ENCODE measurements around the gene TAF4. TPM values are rescaled to one million over a fixed set of nuclear protein-coding genes. Genes with fewer than 3 reads are reported as not detected.

Gene TAF4
- total and polyA plus RNA-seq, 3 donors from 2014 or later: 30.7 to 111 (median 107) TPM

DNA sequence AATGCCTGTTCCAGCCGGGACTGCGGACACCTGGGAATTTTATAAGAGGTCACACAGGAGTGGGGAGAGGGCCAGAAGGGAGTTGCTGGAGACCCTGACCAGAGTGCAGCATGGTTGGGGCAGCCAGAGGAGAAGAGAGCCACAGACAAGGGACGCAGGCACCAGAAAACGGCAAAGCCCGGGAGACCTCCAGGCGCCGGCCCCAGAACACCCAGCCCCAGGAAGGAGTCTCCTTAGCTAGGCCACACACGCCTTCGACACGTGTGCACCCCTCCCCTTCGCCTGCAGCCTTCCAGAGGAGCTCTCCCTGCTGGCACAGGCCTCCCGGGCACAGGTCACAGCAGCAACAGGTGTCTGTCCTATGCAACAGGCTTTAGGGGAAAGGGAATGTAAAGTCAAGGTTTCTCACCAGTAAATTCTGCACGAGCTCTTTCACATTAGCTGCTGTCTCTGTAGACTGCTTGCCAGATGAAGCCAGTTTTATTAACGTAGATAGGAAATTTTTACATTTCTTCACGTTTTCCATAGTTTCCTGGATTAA is 57.0 kb downstream of the TAF4 start:
- 77 to 83% methylated on average over 14 to 15 of the region's 15 CpGs for WGBS, 2 donors
- no peaks in the 10 kb centered on the region for H3K36me3 ChIP-seq (ENCODE audit: low read depth, missing control alignments)
- no peak for DNase-seq
- H3K27me3 ChIP-seq: no peaks in the 10 kb centered on the region
- no peaks in the 10 kb centered on the region for H3K9me3 ChIP-seq
- peaks cover 3% of the 10 kb centered on the region for H3K4me1 ChIP-seq
- intact Hi-C loops (cut with DNase I; ENCODE audit: low total_unique reads): no loop called here
- H3K27ac ChIP-seq: no peak overlapping the region
- TF ChIP-seq POLR2A (IDR thresholded peaks at IDR 0.05): no peak
- TF ChIP-seq, protein P1, sequence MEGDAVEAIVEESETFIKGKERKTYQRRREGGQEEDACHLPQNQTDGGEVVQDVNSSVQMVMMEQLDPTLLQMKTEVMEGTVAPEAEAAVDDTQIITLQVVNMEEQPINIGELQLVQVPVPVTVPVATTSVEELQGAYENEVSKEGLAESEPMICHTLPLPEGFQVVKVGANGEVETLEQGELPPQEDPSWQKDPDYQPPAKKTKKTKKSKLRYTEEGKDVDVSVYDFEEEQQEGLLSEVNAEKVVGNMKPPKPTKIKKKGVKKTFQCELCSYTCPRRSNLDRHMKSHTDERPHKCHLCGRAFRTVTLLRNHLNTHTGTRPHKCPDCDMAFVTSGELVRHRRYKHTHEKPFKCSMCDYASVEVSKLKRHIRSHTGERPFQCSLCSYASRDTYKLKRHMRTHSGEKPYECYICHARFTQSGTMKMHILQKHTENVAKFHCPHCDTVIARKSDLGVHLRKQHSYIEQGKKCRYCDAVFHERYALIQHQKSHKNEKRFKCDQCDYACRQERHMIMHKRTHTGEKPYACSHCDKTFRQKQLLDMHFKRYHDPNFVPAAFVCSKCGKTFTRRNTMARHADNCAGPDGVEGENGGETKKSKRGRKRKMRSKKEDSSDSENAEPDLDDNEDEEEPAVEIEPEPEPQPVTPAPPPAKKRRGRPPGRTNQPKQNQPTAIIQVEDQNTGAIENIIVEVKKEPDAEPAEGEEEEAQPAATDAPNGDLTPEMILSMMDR (IDR thresholded peaks at IDR 0.05): no peak
- H3K4me3 ChIP-seq: no peak overlapping the region

GRCh38 chr20:62007127-62007647 is 58.5 kb downstream of the TAF4 start:
- intact Hi-C loops (cut with DNase I; ENCODE audit: low total_unique reads): no loop called here
- TF ChIP-seq POLR2A (IDR thresholded peaks at IDR 0.05): no peak
- TF ChIP-seq, protein P1 (IDR thresholded peaks at IDR 0.05): no peak
- DNase-seq: no peak
- Histone ChIP-seq H3K36me3 (ENCODE audit: low read depth, missing control alignments) (no peaks in the 10 kb centered on the region), H3K4me3 (no peak overlapping the region), H3K9me3 (no peaks in the 10 kb centered on the region), H3K27me3 (no peaks in the 10 kb centered on the region), H3K27ac (no peak overlapping the region), H3K4me1 (peaks cover 3% of the 10 kb centered on the region)
- WGBS, 2 donors: 82 to 85% methylated on average over 17 of the region's 17 CpGs

- peaks cover 3% of the 10 kb centered on the region for H3K4me1 ChIP-seq
- 92 to 95% methylated on average over 26 to 28 of the region's 28 CpGs for WGBS, 2 donors
- intact Hi-C loops (cut with DNase I; ENCODE audit: low total_unique reads): no loop called here
- H3K27ac ChIP-seq: no peak overlapping the region
- H3K9me3 ChIP-seq: no peaks in the 10 kb centered on the region
- no peaks in the 10 kb centered on the region for H3K36me3 ChIP-seq (ENCODE audit: low read depth, missing control alignments)
- no peaks in the 10 kb centered on the region for H3K27me3 ChIP-seq
- no peak for DNase-seq
- H3K4me3 ChIP-seq: no peak overlapping the region
- TF ChIP-seq, protein P1 (IDR thresholded peaks at IDR 0.05): no peak
- no peak for TF ChIP-seq POLR2A (IDR thresholded peaks at IDR 0.05)
Observed at GRCh38 chr20:62006482-62006881, 59.2 kb downstream of the TAF4 start.

DNA sequence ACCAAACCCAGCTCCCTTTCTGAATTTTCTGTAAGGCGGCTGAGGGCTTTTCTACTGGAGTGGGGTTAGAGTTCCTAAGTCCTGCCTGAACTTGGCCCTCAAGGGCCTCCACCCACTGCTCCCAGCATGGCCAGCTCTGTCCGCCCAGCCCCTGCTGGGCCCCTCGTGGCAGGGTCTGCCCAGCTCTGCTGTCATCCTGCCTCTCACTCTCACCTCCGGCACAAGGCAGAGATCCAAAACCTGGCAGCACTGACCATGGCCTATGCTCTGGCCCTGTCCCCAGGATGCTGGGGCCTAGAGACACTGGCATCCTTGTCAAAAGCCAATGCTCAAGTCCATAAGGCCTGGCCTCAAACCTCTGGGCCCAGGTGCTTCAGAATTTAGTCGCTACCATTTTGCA is 61.1 kb downstream of the TAF4 start:
- 94 to 100% methylated on average over 2 to 5 of the region's 5 CpGs for whole genome bisulfite sequencing, 2 donors
- Histone ChIP-seq H3K4me1 (peaks cover under 1% of the 10 kb centered on the region), H3K9me3 (no peaks in the 10 kb centered on the region), H3K4me3 (no peak overlapping the region), H3K27me3 (no peaks in the 10 kb centered on the region), H3K36me3 (ENCODE audit: low read depth, missing control alignments) (no peaks in the 10 kb centered on the region), H3K27ac (no peak overlapping the region)
- TF ChIP-seq, protein P1 (IDR thresholded peaks at IDR 0.05): no peak
- TF ChIP-seq POLR2A (IDR thresholded peaks at IDR 0.05): no peak
- no peak for DNase-seq
- intact Hi-C loops (cut with DNase I; ENCODE audit: low total_unique reads): no loop called here

All from testis (tissue), 3 donors.